Femur (tissue), 1 donor: ENCODE data around the gene SLC9A9.
A peak's percentile ranks its signal among the peaks of the same experiment; 100 is the strongest.
"Not testable (repeated sequence)": the region's sequence is repeated elsewhere in the genome, so short reads cannot be mapped to it uniquely, and the experiment has no call there.

Experiments used
- DNase-seq: peaks from one replicate; pipeline ENCODE4 v3.0.0-alpha.2; 2017

SLC9A9 gene

GRCh38 chr3:143847787-143848631, at the start of gene SLC9A9:
Gene SLC9A9, minus strand, starts transcription at chr3:143848468. Its CDS starts 146 bp downstream, at chr3:143848322.
- peak; percentile 48 for DNase-seq

GRCh38 chr3:143897576-143898295, 49.5 kb upstream of the SLC9A9 start:
- peak; percentile 33 for DNase-seq

GRCh38 chr3:143896486-143896885, 48.2 kb upstream of the SLC9A9 start:
- DNase-seq, result no peak

- DNase-seq, result no peak
Measured at GRCh38 chr3:143895805-143896204, 47.5 kb upstream of the SLC9A9 start.

- DNase-seq, result no peak
Measured at GRCh38 chr3:143888846-143889245, 40.6 kb upstream of the SLC9A9 start.

- no peak for DNase-seq
Measured at GRCh38 chr3:143888166-143888565, 39.9 kb upstream of the SLC9A9 start.

GRCh38 chr3:143885780-143886427, 37.6 kb upstream of the SLC9A9 start:
- DNase-seq, result peak; percentile 30

- peak; percentile 46 for DNase-seq
Measured at GRCh38 chr3:143884861-143885260, 36.6 kb upstream of the SLC9A9 start.

GRCh38 chr3:143883151-143883550, 34.9 kb upstream of the SLC9A9 start:
- no peak for DNase-seq

- no peak for DNase-seq
Measured at GRCh38 chr3:143881095-143881494, 32.8 kb upstream of the SLC9A9 start.

- DNase-seq, result no peak
Measured at GRCh38 chr3:143875546-143875945, 27.3 kb upstream of the SLC9A9 start.

GRCh38 chr3:143873553-143873952, 25.3 kb upstream of the SLC9A9 start:
- DNase-seq, result not testable (repeated sequence)

GRCh38 chr3:143865302-143865701, 17.0 kb upstream of the SLC9A9 start:
- no peak for DNase-seq

- DNase-seq, result no peak
Measured at GRCh38 chr3:143859465-143860203, 11.4 kb upstream of the SLC9A9 start.

GRCh38 chr3:143856252-143856970, 8.1 kb upstream of the SLC9A9 start:
- no peak for DNase-seq

GRCh38 chr3:143855183-143855582, 6.9 kb upstream of the SLC9A9 start:
- DNase-seq, result no peak

GRCh38 chr3:143851331-143852017, 3.2 kb upstream of the SLC9A9 start:
- DNase-seq, result no peak

- DNase-seq, result no peak
Measured at GRCh38 chr3:143850877-143851276, 2.6 kb upstream of the SLC9A9 start.

GRCh38 chr3:143849854-143850549, 1.7 kb upstream of the SLC9A9 start:
- DNase-seq, result no peak

- DNase-seq, result no peak
Measured at GRCh38 chr3:143848704-143849103, 436 bp upstream of the SLC9A9 start.

GRCh38 chr3:143843587-143843986, 4.7 kb downstream of the SLC9A9 start:
- DNase-seq, result no peak
